Gastroesophageal sphincter (tissue), 4 donors: Measurements from ENCODE around the gene PHC2. TPM values are rescaled to one million over a fixed set of nuclear protein-coding genes. Genes with fewer than 3 reads are reported as not detected.

Source experiments
- ATAC-seq: fragments of 150-250 bp; one replicate; pipeline ENCODE4 v1.9.1; 2016; ENCODE audit warnings: mild to moderate bottlenecking, moderate library complexity
- H3K27ac ChIP-seq, 4 donors: fragments of 200-600 bp; sonication (generic) in 3 of 4; 1 replicate in 3 of 4; 2 replicates in 1 of 4; pipeline ENCODE4 v1.5.1; 2016 to 2019
- H3K27me3 ChIP-seq: fragments of 200-600 bp; sonication (generic); one replicate; pipeline ENCODE4 v1.5.1; 2019
- H3K36me3 ChIP-seq, 2 donors: fragments of 200-600 bp; sonication (generic); one replicate each; pipeline ENCODE4 v1.5.1; 2019; ENCODE audit warnings: control low read depth in 1 of 2
- H3K4me1 ChIP-seq, 3 donors: fragments of 200-600 bp; sonication (generic); 1 replicate in 2 of 3; 2 replicates in 1 of 3; pipeline ENCODE4 v1.5.1; 2016 to 2019; ENCODE audit warnings: control low read depth in 2 of 3
- H3K4me3 ChIP-seq, 2 donors: fragments of 200-600 bp; sonication (generic); one replicate each; pipeline ENCODE4 v1.5.1; 2019; ENCODE audit warnings: mild to moderate bottlenecking in 1 of 2, moderate library complexity in 1 of 2
- H3K9me3 ChIP-seq, 3 donors: fragments of 200-600 bp; sonication (generic); one replicate each; pipeline ENCODE4 v1.5.1; 2017 to 2019; ENCODE audit warnings: control low read depth in 2 of 3
- CTCF ChIP-seq, 4 experiments: fragments of 200-600 bp in 2 of 4; fragments of 450-650 bp in 2 of 4; sonication (generic) in 1 of 4; IDR thresholded peaks; one replicate each; pipeline ENCODE4 v1.5.1; 2017 to 2019; ENCODE audit warnings: antibody characterized with exemption in 4 of 4, mild to moderate bottlenecking in 2 of 4, moderate library complexity in 2 of 4
- EP300 ChIP-seq: sonication (generic); formaldehyde crosslinking; IDR thresholded peaks from one replicate; pipeline ENCODE4 v1.6.1; 2017; ENCODE audit warnings: antibody characterized with exemption, mild to moderate bottlenecking
- POLR2A ChIP-seq, 2 donors: fragments of 450-650 bp; IDR thresholded peaks; one replicate each; pipeline ENCODE4 v1.6.1; 2017; ENCODE audit warnings: antibody characterized with exemption in 2 of 2, mild to moderate bottlenecking in 2 of 2, moderate library complexity in 1 of 2
- POLR2AphosphoS5 ChIP-seq: sonication (generic); formaldehyde crosslinking; IDR thresholded peaks from one replicate; pipeline ENCODE4 v1.6.1; 2017; ENCODE audit warnings: antibody characterized with exemption
- WGBS, 2 donors: methylation state at CpG; one replicate each; pipeline ENCODE4 v1.1.5; 2018; ENCODE audit warnings: low coverage in 1 of 2; 5-methylcytosine and 5-hydroxymethylcytosine counted together
- total RNA-seq, 4 donors: library from RNA; depleted of rRNA; stranded (reverse); fragments of >200 nt; gene quantifications; one replicate each; pipeline ENCODE4 v1.1.0, GENCODE V29; 2016

Gene PHC2
- total RNA-seq, 4 donors from 2014 or later: 99.8 to 223 (median 181) TPM

GRCh38 chr1:33468011-33468410, 37.1 kb upstream of the PHC2 start:
- no peak overlapping the region for H3K27ac ChIP-seq
- H3K4me1 ChIP-seq: peaks cover 0 to 54% (median 1%) of the 10 kb centered on the region in 3 donors
- H3K36me3 ChIP-seq: no peaks in the 10 kb centered on the region
- H3K4me3 ChIP-seq: no peak overlapping the region
- 40 to 67% methylated on average over 1 of the region's 4 CpGs for WGBS, 2 donors
- no peaks in the 10 kb centered on the region for H3K9me3 ChIP-seq
- ATAC-seq: no peak
- TF ChIP-seq POLR2AphosphoS5 (no peak), CTCF (IDR thresholded peaks at IDR 0.05) (no peak), EP300 (no peak), POLR2A (IDR thresholded peaks at IDR 0.05) (no peak)
- H3K27me3 ChIP-seq: no peaks in the 10 kb centered on the region

GRCh38 chr1:33466159-33466558, 35.3 kb upstream of the PHC2 start:
- 38 to 100% methylated on average over 1 to 5 of the region's 6 CpGs for WGBS, 2 donors
- no peak for ATAC-seq
- H3K4me1 ChIP-seq: peaks cover 0 to 57% (median 4%) of the 10 kb centered on the region in 3 donors

GRCh38 chr1:33465316-33465715, 34.4 kb upstream of the PHC2 start:
- TF ChIP-seq CTCF (IDR thresholded peaks at IDR 0.05) (no peak), POLR2AphosphoS5 (no peak), POLR2A (IDR thresholded peaks at IDR 0.05) (no peak), EP300 (no peak)
- WGBS, 2 donors: 90 to 92% methylated on average over 2 of the region's 2 CpGs

More at GRCh38 chr1:33466159-33466558, 35.3 kb upstream of the PHC2 start:
- no peaks in the 10 kb centered on the region for H3K9me3 ChIP-seq
- no peak overlapping the region for H3K27ac ChIP-seq
- no peaks in the 10 kb centered on the region for H3K36me3 ChIP-seq
- no peak overlapping the region for H3K4me3 ChIP-seq
- no peaks in the 10 kb centered on the region for H3K27me3 ChIP-seq
- no peak for TF ChIP-seq EP300
- TF ChIP-seq POLR2A (IDR thresholded peaks at IDR 0.05): no peak
- TF ChIP-seq CTCF (IDR thresholded peaks at IDR 0.05): no peak
- no peak for TF ChIP-seq POLR2AphosphoS5

GRCh38 chr1:33464552-33464951, 33.7 kb upstream of the PHC2 start:
- Histone ChIP-seq H3K27me3 (no peaks in the 10 kb centered on the region), H3K9me3 (no peaks in the 10 kb centered on the region), H3K4me3 (no peak overlapping the region), H3K36me3 (no peaks in the 10 kb centered on the region), H3K4me1 (peaks cover 0 to 57% (median 13%) of the 10 kb centered on the region in 3 donors), H3K27ac (no peak overlapping the region)
- WGBS, 2 donors: 100% methylated on average over 1 to 2 of the region's 3 CpGs
- ATAC-seq: no peak
- no peak for TF ChIP-seq CTCF (IDR thresholded peaks at IDR 0.05)
- TF ChIP-seq POLR2AphosphoS5: no peak
- no peak for TF ChIP-seq POLR2A (IDR thresholded peaks at IDR 0.05)
- TF ChIP-seq EP300: no peak

More at GRCh38 chr1:33465316-33465715, 34.4 kb upstream of the PHC2 start:
- Histone ChIP-seq H3K4me1 (peaks cover 0 to 57% (median 8%) of the 10 kb centered on the region in 3 donors), H3K4me3 (no peak overlapping the region), H3K27ac (no peak overlapping the region), H3K9me3 (no peaks in the 10 kb centered on the region), H3K27me3 (no peaks in the 10 kb centered on the region), H3K36me3 (no peaks in the 10 kb centered on the region)
- no peak for ATAC-seq

GRCh38 chr1:33462405-33463164, 31.7 kb upstream of the PHC2 start:
- no peak overlapping the region for H3K27ac ChIP-seq
- no peaks in the 10 kb centered on the region for H3K9me3 ChIP-seq
- no peak overlapping the region for H3K4me3 ChIP-seq
- no peak for ATAC-seq
- peaks cover 0 to 57% (median 13%) of the 10 kb centered on the region in 3 donors for H3K4me1 ChIP-seq
- no peaks in the 10 kb centered on the region for H3K27me3 ChIP-seq
- TF ChIP-seq CTCF (IDR thresholded peaks at IDR 0.05) (no peak), POLR2A (IDR thresholded peaks at IDR 0.05) (no peak), POLR2AphosphoS5 (no peak), EP300 (no peak)
- H3K36me3 ChIP-seq: no peaks in the 10 kb centered on the region
- WGBS, 2 donors: 79 to 88% methylated on average over 5 of the region's 8 CpGs
